ENCODE data around the gene ZMIZ1. TPM values are rescaled to one million over a fixed set of nuclear protein-coding genes. Genes with fewer than 3 reads are reported as not detected.

The ZMIZ1 gene
- polyA plus RNA-seq, 1 donor from 2014 or later: 26.8 TPM

GRCh38 chr10:79105150-79105739 lies 36.5 kb downstream of the ZMIZ1 start:
- Histone ChIP-seq H3K4me3 (ENCODE audit: low read length) (no peak overlapping the region), H3K9ac (ENCODE audit: low read length) (no peak overlapping the region), H3K27me3 (ENCODE audit: insufficient read depth, low read depth, low read length) (no peaks in the 10 kb centered on the region), H3K27ac (ENCODE audit: low read length) (no peak overlapping the region), H3K79me2 (replicated peaks; ENCODE audit: insufficient read depth, low read length) (peaks cover 92% of the 10 kb centered on the region), H3K4me2 (ENCODE audit: low read length) (no peak overlapping the region), H3K9me3 (ENCODE audit: low read length) (no peaks in the 10 kb centered on the region), H3F3A (ENCODE audit: insufficient read depth, low read length, poor library complexity, severe bottlenecking) (no peaks in the 10 kb centered on the region), H2AFZ (ENCODE audit: low read depth, low read length) (no peak overlapping the region), H3K9me2 (ENCODE audit: insufficient read depth, low read length) (no peaks in the 10 kb centered on the region), H4K20me1 (ENCODE audit: insufficient read depth) (peaks cover 25% of the 10 kb centered on the region), H3K36me3 (ENCODE audit: insufficient read depth, low read length) (no peaks in the 10 kb centered on the region)
- TF ChIP-seq POLR2AphosphoS5 (IDR thresholded peaks at IDR 0.05): no peak

DNA sequence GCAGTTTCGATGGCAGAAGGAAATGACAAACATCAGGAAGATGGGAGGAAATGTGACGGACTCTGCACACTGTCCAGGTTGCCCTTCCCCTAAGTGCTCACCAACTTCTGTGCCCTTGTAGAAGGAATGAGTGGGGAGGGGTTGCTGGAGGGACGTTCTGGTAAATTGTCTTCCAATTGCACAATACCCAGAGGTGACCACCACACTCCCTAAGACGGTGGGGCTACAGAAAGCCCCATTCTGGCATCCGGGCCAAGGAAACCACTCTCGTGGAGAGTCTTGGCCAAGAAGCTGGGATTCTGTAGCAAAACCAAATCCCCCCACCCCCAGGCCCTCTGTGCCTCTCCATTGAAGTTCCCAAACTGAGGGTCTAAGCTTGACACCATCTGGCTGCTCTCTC lies 37.1 kb downstream of the ZMIZ1 start:
- H3K27ac ChIP-seq (ENCODE audit: low read length): no peak overlapping the region
- H3K9ac ChIP-seq (ENCODE audit: low read length): no peak overlapping the region
- H3K79me2 ChIP-seq (replicated peaks; ENCODE audit: insufficient read depth, low read length): peaks cover 92% of the 10 kb centered on the region
- peaks cover 20% of the 10 kb centered on the region for H4K20me1 ChIP-seq (ENCODE audit: insufficient read depth)
- no peak overlapping the region for H3K4me2 ChIP-seq (ENCODE audit: low read length)
- no peaks in the 10 kb centered on the region for H3K9me3 ChIP-seq (ENCODE audit: low read length)
- TF ChIP-seq, protein P1, sequence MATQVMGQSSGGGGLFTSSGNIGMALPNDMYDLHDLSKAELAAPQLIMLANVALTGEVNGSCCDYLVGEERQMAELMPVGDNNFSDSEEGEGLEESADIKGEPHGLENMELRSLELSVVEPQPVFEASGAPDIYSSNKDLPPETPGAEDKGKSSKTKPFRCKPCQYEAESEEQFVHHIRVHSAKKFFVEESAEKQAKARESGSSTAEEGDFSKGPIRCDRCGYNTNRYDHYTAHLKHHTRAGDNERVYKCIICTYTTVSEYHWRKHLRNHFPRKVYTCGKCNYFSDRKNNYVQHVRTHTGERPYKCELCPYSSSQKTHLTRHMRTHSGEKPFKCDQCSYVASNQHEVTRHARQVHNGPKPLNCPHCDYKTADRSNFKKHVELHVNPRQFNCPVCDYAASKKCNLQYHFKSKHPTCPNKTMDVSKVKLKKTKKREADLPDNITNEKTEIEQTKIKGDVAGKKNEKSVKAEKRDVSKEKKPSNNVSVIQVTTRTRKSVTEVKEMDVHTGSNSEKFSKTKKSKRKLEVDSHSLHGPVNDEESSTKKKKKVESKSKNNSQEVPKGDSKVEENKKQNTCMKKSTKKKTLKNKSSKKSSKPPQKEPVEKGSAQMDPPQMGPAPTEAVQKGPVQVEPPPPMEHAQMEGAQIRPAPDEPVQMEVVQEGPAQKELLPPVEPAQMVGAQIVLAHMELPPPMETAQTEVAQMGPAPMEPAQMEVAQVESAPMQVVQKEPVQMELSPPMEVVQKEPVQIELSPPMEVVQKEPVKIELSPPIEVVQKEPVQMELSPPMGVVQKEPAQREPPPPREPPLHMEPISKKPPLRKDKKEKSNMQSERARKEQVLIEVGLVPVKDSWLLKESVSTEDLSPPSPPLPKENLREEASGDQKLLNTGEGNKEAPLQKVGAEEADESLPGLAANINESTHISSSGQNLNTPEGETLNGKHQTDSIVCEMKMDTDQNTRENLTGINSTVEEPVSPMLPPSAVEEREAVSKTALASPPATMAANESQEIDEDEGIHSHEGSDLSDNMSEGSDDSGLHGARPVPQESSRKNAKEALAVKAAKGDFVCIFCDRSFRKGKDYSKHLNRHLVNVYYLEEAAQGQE (IDR thresholded peaks at IDR 0.05; ENCODE audit: borderline replicate concordance): no peak
- TF ChIP-seq MXI1 (conservative IDR thresholded peaks at IDR 0.05; ENCODE audit: poor library complexity, severe bottlenecking) (no peak), EZH2 (IDR thresholded peaks at IDR 0.05; ENCODE audit: borderline replicate concordance, insufficient read depth, low read length, poor library complexity, severe bottlenecking) (no peak)
- H2AFZ ChIP-seq (ENCODE audit: low read depth, low read length): no peak overlapping the region
- no peaks in the 10 kb centered on the region for H3K27me3 ChIP-seq (ENCODE audit: insufficient read depth, low read depth, low read length)
- H3F3A ChIP-seq (ENCODE audit: insufficient read depth, low read length, poor library complexity, severe bottlenecking): no peaks in the 10 kb centered on the region
- no peaks in the 10 kb centered on the region for H3K9me2 ChIP-seq (ENCODE audit: insufficient read depth, low read length)
- no peak overlapping the region for H3K4me3 ChIP-seq (ENCODE audit: low read length)
- no peaks in the 10 kb centered on the region for H3K36me3 ChIP-seq (ENCODE audit: insufficient read depth, low read length)

DNA sequence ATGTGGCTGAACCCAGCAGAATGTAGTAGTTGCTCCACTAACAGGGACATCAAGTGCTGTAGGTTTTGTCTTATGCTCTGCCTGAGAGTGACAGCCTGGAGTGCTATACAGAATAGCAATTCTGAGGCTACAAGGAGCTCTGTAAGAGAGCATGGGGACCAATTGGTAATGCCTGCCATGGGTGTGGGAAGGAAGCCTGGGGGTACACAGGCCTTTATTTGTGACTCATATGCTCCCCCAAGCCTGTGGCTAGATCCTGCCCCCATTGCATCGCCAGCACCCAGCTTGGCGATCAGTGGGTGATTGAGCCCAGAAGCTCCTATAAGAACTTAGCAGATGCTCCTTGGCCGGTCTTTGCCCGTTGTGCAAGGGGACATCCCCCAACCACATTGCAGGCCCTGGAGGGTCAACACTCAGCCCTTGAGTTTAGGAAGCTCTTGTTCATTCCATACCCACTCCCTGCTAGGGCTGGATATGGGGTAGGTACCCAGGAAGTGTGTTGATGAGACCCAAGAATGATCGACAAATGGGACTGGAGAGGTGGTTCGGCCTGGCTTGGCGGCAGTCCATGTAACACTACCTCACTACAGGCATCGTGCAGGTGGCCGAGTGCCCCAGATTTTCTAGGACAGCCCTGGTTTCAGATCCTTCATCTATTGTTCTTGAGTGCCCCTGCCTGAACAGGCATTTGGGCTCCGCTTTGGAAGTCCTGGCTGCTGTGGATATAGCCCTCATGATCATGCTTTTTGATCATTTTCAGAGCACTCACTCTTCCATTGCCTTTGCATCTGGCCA lies 37.7 kb downstream of the ZMIZ1 start:
- Histone ChIP-seq H4K20me1 (ENCODE audit: insufficient read depth) (peaks cover 15% of the 10 kb centered on the region), H3F3A (ENCODE audit: insufficient read depth, low read length, poor library complexity, severe bottlenecking) (no peaks in the 10 kb centered on the region), H3K27ac (ENCODE audit: low read length) (no peak overlapping the region), H3K9ac (ENCODE audit: low read length) (no peak overlapping the region), H3K9me3 (ENCODE audit: low read length) (no peaks in the 10 kb centered on the region), H3K4me3 (ENCODE audit: low read length) (no peak overlapping the region), H3K36me3 (ENCODE audit: insufficient read depth, low read length) (no peaks in the 10 kb centered on the region), H3K9me2 (ENCODE audit: insufficient read depth, low read length) (no peaks in the 10 kb centered on the region), H3K4me2 (ENCODE audit: low read length) (no peak overlapping the region), H3K79me2 (replicated peaks; ENCODE audit: insufficient read depth, low read length) (peaks cover 92% of the 10 kb centered on the region), H2AFZ (ENCODE audit: low read depth, low read length) (no peak overlapping the region), H3K27me3 (ENCODE audit: insufficient read depth, low read depth, low read length) (no peaks in the 10 kb centered on the region)
- TF ChIP-seq RAD21 (conservative IDR thresholded peaks at IDR 0.05): no peak
- no peak for TF ChIP-seq POLR2AphosphoS5 (IDR thresholded peaks at IDR 0.05)
- no peak for TF ChIP-seq EZH2 (IDR thresholded peaks at IDR 0.05; ENCODE audit: borderline replicate concordance, insufficient read depth, low read length, poor library complexity, severe bottlenecking)
- TF ChIP-seq SMC3 (conservative IDR thresholded peaks at IDR 0.05; ENCODE audit: poor library complexity): no peak
- TF ChIP-seq CTCF (IDR thresholded peaks at IDR 0.05; ENCODE audit: poor library complexity, severe bottlenecking): no peak
- TF ChIP-seq, protein P1 (IDR thresholded peaks at IDR 0.05; ENCODE audit: borderline replicate concordance): no peak
- TF ChIP-seq EP300 (conservative IDR thresholded peaks at IDR 0.05; ENCODE audit: poor library complexity, severe bottlenecking): no peak
- TF ChIP-seq TAF1 (IDR thresholded peaks at IDR 0.05; ENCODE audit: low read depth): no peak
- TF ChIP-seq MXI1 (conservative IDR thresholded peaks at IDR 0.05; ENCODE audit: poor library complexity, severe bottlenecking): no peak
